A549 treated with AZD2906 at 1 μM for 4 hours (cell line): ENCODE measurements around the gene PRPF40A. TPM values are rescaled to one million over a fixed set of nuclear protein-coding genes. Genes with fewer than 3 reads are reported as not detected.

ENCODE experiments used
- total RNA-seq: library from RNA; stranded (reverse); fragments of 200-300 nt; extraction: Qiagen RNA extraction; gene quantifications from 5 replicates; pipeline ENCODE4 v1.2.3, GENCODE V29; 2022

The PRPF40A gene
- 66.1 to 83.6 TPM (median 79.7 TPM) in 5 replicates for total RNA-seq

DNA sequence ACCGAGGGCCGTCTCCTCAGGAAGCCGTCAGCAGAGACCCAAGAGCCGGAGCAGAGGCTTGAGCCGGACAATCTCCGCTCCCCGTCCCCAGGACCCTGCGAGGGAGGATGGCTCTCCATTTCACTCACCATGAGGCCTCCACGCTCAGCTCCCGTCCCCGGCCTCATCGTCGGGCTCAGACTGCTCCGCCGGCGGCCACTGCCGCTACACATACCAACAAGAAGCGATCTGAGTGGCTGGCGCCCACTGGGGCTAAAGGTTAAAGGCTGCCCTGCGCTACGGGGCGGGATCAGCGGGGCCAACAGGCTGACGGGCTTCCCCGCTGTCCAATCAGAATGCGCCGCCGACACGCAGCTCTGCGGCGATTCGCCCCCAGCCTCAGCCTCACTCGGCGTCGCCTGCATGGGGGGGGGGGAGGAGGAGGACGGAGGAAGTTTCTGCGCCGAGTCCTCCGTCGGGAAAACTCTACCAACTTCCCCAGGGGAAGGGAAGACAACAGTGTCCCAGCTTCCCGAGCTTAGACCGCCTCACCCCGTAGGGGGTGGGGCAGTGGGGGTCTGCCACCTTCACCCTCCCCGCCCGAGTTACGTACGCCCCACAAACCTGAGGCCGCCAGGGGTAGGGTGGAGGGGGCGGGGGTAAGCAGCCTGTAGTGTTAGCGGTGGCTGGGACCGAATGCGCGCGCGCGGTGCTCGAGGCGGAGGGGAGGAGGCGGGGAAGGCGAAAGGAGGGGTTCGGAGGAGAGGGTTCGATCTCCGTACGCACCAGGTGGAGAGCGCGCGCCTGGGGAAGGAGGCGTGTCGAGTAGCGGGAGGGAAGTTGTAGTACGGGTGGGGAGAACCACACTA is at the start of gene PRPF40A:
TSS of gene PRPF40A (minus strand) at position 234 of the 848 bp plus-strand sequence. CDS start at position 212, 22 bp downstream.

DNA sequence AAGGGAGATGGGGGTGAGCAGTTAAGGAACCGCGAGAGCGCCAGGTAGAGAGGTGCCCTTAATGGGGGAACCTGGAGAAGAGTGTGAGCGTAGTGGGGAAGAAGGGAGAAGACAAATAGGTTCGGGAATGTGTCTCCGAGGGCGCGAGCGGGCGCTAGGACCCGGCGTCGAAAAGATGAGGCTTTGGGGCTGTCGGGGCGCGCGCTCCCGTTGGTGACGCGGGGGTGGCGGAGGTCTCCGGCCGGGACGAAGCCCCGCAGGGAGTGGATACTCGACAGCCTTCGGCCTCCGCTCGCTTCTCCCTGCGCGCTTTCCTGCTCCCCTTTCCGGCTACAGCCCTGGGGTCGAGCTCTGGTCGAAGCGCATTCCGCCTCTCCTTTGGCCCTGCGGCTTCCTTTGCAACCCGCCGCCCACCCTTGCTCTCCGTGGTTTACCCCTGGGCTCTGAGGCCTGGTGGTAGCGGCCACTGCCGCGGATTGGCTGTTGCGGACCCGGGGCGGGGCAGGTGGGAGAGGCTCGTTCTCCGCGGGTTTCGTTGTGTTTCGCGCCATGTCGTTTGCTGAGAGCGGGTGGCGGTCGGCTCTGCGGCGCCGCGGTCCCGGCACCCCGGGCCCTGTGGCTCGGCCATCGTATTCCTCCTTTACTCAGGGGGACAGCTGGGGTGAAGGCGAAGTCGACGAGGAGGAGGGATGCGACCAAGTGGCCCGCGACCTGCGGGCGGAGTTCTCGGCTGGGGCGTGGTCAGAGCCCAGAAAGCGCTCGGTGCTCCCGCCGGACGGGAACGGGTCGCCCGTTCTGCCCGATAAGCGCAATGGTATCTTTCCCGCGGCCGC is 1.0 kb upstream of the PRPF40A start, which contains the start of gene ARL6IP6:
TSS of gene ARL6IP6 (plus strand) at position 545 of the 833 bp plus-strand sequence. CDS start at position 550, 5 bp downstream.

Other genes starting within 250 kb of the PRPF40A start
- gene ARL6IP6, start 1.2 kb upstream of the PRPF40A start, total RNA-seq: 15.8 to 23.8 TPM (median 21.7 TPM) in 5 replicates